ENCODE measurements around the gene HEG1.

GRCh38 chr3:124969963-124970722 lies 85.7 kb downstream of the HEG1 start:
- no peak for TF ChIP-seq CTCF (IDR thresholded peaks at IDR 0.05 in 4 of 5, conservative IDR thresholded peaks at IDR 0.05 in 1 of 5)
- no peak for TF ChIP-seq POLR2A (IDR thresholded peaks at IDR 0.05)

Data from gastrocnemius medialis (tissue), 4 donors.